Activated naive CD4-positive, alpha-beta T cell treated with Interleukin-2 at 50 U/mL for 16 hours (primary cell): ENCODE results near the gene ANGPTL4.
"Not testable (repeated sequence)": the region's sequence is repeated elsewhere in the genome, so short reads cannot be mapped to it uniquely, and the experiment has no call there.

Experiments used
- DNase-seq: peaks from one replicate; pipeline ENCODE4 v3.0.0-alpha.2; 2020

ANGPTL4 gene

GRCh38 chr19:8391198-8392016 is 27.5 kb downstream of the ANGPTL4 start:
- DNase-seq, result no peak

GRCh38 chr19:8392017-8392591 is 28.1 kb downstream of the ANGPTL4 start:
- DNase-seq, result no peak

DNA sequence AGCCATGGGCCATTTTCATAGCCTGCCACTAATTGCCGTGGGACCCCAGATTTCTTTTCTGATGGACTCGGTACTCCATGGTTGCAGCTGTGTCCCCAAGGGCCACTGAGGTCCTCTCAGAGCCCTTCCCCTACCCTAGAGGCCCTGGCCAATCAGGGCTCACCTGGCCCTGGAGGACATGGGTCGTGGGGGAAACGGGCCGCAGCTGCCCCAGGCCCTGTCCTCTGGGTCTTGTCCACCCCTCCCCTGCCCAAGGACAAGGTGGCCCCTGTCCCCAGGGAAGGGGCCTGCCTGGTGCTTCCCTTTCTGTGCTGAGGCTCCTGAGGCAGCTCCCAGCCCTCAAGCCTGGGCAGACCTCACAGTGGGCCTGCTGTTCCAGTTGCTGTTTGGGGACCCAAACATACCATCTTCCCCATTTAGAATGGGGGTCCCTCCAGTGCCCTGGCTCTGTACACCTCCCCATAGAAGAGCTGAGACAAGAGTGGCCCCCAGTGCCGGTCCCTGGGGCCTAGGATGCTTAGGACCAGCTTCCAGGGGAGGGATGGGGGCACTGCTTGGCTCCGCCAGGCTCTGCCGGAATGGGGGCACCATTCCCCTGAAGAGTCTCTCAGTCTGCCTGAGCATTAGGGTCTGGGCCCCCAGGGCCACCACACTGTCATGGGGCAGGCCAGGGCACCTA is 29.4 kb downstream of the ANGPTL4 start:
- DNase-seq, result no peak

DNA sequence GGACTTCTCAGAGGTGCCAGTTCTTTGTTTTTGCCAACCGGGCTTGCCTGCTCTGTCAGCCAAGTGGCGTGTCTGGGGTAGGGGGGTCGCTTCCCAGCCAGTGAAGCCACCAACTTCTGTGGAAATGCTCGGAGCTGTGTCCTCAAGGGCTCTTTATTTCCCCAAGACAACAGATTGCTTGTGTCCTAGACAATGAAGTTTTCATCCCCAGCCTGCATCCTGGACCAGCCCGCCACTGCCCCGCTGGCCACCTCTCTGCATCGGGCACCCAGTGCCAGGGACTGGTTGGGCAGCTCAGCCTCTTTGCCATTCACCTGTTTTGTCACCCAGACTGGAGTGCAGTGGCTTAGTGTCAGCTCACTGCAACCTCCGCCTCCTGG is 29.9 kb downstream of the ANGPTL4 start:
- DNase-seq, result no peak

DNA sequence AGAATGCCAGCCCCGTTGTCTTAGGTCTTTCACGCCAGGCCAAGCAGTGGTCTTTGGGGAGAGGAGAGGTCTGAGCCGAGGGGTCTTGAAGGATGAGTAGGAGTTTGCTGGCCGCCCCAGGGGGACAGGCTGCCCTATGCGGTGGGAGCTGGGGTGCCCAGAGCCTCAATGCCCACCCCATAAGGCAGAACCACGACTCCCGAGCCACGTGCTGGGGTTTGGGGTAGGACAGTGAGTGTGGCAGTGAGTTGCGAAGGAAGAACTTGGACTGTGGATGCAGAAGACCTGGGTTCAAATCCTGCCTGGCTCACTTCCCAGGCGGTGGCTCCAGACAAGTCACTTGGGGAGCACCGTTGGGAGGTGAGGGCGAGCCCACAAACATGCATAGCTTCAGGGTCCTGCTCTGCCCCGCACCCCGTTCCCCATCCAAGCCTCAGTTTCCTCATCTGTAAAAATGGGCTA is 31.7 kb downstream of the ANGPTL4 start:
- DNase-seq, result no peak

GRCh38 chr19:8396185-8396562 is 32.2 kb downstream of the ANGPTL4 start:
- DNase-seq, result no peak

DNA sequence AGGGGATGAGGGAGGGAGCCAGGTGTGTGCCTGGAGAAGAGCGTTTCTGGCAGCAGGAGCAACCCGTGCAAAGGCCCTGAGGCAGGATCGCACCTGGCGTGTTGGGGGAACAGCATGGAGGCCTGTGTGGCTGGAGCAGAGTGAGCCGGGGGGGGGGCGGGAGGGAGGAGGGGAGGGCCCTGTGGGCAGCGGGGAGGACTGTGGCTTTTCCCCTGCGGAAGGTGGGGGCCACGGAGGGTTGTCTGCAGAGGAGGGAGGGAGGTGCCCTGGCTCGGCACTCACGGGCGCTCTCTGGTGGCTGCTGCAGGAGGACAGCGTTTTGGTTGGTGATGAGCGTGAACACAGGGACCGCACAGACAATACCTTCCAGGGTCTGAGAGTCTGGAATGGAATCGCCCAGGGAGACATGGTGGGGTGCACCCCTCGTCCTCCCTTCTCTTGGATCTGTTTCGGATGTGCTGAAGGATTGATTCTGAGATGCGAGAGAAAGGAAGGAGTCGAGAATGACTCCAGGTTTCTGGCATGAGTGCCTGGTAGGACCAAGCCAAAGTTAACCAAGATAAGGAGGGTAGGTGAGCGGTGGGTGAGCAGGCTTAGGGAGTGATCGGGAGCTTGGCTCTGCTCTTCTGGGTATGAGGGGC is 32.7 kb downstream of the ANGPTL4 start:
- peak; percentile 78 for DNase-seq

GRCh38 chr19:8397271-8397670 is 33.3 kb downstream of the ANGPTL4 start:
- DNase-seq, result no peak

- DNase-seq, result no peak
Observed at GRCh38 chr19:8397746-8398310, 33.9 kb downstream of the ANGPTL4 start.

DNA sequence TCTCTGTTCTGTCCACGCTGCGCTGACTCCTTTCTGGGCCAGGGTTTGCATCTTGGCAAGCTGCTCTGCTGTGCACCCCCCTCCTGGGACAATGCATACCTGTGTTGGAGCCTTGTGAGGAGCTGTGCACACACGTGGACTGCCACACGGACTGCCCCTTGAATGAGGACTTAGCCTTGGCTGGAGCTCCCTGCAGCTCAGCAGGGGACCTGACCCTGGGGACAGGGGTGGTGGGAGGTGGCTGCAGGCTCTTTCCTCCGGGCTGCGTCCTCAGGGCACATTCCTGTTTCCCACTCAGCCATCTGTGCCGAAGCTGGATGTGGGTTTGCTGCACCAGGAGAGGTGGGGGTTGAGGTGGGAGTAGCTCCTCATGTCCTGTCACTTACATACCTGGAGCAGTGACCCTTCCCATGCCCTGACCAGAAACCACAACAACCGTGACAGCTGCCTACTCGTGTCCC is 34.4 kb downstream of the ANGPTL4 start:
- no peak for DNase-seq

DNA sequence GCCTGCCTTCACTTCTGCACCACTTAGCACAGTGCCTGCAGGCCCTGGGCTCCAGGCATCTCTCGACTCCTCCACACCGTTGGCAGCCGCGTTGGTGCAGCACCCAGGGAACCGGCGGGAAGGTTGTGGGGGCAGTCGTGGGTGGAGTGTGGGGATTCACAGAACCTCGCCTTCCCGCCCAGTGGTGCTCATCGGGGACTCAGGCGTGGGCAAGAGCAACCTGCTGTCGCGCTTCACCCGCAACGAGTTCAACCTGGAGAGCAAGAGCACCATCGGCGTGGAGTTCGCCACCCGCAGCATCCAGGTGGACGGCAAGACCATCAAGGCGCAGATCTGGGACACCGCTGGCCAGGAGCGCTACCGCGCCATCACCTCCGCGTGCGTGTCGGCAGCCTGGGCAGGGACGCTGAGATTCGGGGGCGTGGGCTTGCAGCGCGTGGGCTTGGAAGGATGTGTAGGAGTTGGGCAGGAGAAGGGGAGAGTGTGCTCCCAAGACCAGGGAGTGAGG is 35.8 kb downstream of the ANGPTL4 start:
- no peak for DNase-seq

DNA sequence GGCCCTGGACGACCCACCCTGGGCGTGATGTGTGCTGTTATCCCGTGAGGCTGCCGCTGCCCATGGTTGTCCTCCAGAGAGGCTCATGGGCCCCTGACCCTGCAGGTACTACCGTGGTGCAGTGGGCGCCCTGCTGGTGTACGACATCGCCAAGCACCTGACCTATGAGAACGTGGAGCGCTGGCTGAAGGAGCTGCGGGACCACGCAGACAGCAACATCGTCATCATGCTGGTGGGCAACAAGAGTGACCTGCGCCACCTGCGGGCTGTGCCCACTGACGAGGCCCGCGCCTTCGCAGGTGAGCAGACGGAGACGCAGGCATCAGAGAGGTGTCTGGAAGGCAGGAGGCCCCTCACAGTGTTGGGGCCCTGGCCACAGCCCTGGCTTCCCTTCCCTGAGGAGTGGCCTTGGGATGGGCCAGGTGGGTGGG is 38.0 kb downstream of the ANGPTL4 start:
- DNase-seq, result no peak

DNA sequence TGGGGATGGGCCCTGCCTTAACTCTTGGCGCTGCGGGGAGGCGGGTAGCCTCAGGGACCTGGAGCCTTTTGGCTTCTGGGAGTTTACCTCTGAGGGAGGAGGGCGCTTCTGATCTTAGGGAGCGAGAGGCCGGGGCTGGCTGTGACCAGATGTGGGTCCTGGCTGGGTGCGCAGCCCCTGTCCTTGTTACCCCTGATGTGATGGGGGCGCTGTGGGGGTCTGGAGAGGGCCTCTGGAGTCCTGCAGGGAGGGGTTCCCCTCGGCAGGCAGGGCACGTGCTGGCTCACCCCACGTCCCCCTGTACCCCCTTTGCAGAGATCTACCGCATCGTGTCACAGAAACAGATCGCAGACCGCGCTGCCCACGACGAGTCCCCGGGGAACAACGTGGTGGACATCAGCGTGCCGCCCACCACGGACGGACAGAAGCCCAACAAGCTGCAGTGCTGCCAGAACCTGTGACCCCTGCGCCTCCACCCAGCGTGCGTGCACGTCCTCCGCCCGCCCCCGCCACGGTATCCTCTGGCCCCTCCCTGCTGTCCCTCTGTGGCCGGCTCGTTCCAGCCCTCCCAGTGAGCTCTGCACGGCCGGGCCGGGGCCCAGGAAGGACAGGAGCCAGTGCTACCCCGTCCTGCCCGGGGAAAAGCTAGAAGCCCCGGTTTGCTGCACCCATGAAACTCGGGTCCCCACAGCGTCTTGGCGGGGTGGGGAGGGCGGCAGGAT is 39.3 kb downstream of the ANGPTL4 start:
- DNase-seq, result no peak

- DNase-seq, result no peak
Observed at GRCh38 chr19:8403820-8404109, 39.8 kb downstream of the ANGPTL4 start.

GRCh38 chr19:8404391-8405151 is 40.6 kb downstream of the ANGPTL4 start:
- no peak for DNase-seq

- not testable (repeated sequence) for DNase-seq
Observed at GRCh38 chr19:8410718-8411117, 46.8 kb downstream of the ANGPTL4 start.

GRCh38 chr19:8412783-8413628 is 49.1 kb downstream of the ANGPTL4 start, which contains the start of gene MARCHF2:
TSS of gene MARCHF2 (plus strand) at chr19:8413305. CDS start at chr19:8421841, 8,536 bp downstream.
- peak; percentile 97 for DNase-seq

DNA sequence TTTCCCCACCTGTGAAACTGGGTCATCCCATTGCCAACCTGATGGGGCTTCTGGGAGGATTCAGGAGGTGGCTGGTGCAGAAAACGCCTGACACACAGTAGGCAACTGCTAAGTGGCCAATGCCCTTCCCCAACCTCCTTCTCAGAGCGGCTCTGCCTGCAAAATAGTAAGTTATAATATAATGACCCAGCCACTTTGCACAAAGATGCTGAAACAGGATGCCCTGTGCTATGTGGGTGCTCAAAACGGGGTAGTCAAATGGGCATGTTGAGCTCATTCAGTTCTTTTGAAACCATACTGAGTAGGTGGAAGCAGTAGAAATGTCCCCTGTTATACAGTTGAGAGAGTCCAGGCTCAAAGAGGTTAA is 49.7 kb downstream of the ANGPTL4 start:
- DNase-seq, result no peak

- no peak for DNase-seq
Observed at GRCh38 chr19:8416796-8417195, 52.8 kb downstream of the ANGPTL4 start.
